NB4 (cell line): ENCODE results near the gene FILIP1L.

Experiments
- CTCF ChIP-seq: IDR thresholded peaks from one replicate; pipeline ENCODE4 v1.5.1; 2012; ENCODE audit warnings: low read depth, low read length
- MAX ChIP-seq: IDR thresholded peaks from 2 replicates; pipeline ENCODE4 v1.6.1; 2011; ENCODE audit warnings: low read depth, low read length
- MYC ChIP-seq: IDR thresholded peaks from 2 replicates; pipeline ENCODE4 v1.6.1; 2011; ENCODE audit warnings: low read depth, low read length
- POLR2A ChIP-seq: IDR thresholded peaks from 2 replicates; pipeline ENCODE4 v1.6.1; 2011; ENCODE audit warnings: mild to moderate bottlenecking; ENCODE audit not compliant: insufficient read length; ENCODE audit errors: extremely low read depth

GRCh38 chr3:100140976-100141375 is 26.7 kb upstream of the FILIP1L start:
- TF ChIP-seq MAX (no peak), CTCF (no peak), POLR2A (no peak), MYC (no peak)
